ENCODE measurements around the gene MC5R.
"Not testable (repeated sequence)": the region's sequence is repeated elsewhere in the genome, so short reads cannot be mapped to it uniquely, and the experiment has no call there.

Gene MC5R

DNA sequence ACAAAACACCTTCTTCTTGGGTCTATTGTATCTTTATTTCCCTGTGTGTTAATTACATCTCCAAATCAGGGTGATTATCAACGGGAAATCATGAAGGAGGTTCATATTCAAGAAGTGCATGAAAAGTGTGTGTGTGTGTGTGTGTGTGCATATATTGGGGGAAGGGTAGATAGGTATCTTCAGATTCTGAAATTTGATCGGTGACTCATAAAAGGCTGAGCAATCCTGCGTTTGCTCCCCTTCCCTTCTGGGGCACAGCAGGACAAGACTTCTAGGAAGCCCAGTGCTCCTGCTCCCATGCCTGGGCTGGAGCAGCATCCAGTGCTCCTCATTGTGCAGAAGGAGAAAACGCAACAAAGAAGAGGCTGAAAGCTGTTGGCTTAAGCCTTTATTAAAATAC, 25.8 kb downstream of the MC5R start:
- no peak for DNase-seq

DNA sequence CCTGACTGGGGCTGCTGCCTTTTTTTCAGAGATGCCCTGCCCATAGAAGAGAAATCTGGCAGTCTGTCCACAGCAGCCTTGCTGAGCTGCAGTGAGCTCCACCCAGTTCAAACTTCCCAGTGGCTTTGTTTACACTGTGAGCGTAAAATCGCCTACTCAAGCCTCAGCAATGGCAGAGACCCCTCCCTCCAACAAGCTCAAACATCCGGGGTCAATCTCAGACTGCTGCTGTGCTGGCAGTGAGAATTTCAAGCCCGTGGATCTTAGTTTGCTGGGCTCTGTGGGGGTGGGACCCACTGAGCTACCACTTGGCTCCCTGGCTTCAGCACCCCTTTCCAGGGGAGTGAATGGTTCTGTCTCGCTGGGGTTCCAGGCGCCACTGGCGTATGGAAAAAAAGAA, 38.9 kb downstream of the MC5R start:
- not testable (repeated sequence) for DNase-seq

DNA sequence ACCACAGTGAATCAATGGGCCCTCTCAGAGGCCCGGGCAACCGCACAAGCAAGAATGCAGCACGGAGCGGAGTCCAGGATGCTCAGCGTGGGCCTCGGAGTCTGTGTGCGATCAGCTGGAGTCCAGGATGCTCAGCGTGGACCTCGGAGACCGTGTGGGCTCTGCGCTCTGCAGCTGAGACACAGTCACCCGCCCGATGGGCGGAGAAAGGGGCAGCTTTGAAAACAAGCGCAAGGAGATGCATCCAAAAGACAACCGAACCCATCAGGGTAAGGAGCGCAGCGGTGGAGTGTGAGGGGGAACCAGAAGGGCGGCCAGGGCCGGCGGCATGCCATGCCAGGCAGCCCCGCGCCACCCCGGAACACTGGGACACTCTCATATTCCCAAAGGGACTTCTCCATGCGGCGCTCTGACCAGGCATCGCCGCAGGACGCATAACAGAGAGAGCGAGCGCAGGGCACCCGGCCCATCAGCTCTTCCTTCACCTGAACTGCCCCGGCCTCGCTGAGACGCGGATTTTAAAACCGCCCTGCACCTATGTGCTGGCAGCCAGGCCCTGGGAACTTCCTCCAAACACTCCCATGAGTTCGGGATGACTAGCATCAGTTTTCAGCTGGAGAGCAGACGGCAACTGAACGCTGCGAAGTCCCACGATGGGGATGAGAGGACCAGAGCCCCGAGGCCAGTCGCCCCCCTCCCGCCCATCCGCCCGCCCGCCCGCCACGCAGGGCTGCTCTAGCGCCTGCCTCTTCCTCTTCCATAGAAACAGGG, 44.7 kb downstream of the MC5R start:
- DNase-seq, result no peak

DNA sequence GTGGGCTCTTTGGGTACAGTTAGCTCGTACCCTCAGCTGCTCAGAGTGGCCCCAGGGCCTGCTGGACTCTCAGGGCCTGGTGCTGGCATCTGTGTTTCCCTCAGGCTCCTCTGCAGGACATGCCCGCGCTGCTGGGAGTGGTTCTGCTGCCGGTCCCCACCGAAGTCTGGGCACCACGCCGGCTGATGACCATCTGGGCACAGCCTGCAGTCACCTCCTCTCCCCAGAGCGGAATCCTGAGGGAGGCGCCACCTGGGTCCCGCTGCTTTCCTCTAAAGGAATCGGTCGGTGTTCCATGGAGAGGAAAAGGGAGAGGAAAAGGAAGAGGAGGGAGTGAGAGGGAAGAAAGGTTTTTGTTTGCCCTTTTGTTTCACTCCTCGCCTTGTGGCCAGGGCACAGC, 47.8 kb downstream of the MC5R start:
- no peak for DNase-seq

DNA sequence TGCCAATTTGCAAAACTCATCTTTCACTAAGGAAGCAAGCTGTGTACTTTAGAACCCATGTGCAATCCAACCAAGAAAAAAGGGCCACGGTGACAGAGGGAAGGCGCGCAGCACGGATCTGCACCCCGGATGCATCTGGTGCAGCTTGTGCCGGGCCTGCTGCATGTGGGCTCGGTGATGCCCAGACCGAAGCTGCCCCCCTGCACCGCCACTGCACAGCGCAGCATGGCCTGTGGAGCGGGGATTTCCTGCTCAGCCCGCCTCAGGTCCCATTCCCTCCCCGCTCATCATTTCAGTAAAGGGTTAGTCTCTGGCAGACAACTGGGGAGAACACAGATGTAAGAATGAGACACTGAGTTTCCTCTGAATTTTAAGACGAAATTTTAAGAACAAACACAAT, 48.4 kb downstream of the MC5R start:
- DNase-seq, result no peak

DNA sequence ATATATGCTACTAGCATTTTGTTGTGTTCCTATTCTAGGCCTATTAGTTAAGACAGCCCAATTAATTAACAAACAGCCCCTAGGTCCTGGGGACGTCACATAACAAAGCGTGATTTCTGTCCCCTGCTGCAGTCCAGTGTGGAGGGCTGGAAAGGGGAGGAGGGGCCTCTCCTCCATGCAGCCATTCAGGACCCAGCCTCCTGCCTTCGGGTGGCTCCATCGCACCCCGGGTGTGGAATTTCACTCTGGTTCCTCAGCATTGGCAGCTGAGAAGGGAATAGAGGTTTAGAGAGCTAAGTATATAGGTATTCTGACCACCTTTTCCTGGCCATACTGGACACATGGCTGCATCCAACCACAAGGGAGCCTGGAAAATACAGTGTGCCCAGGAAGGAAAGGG, 49.0 kb downstream of the MC5R start:
- DNase-seq, result no peak

DNA sequence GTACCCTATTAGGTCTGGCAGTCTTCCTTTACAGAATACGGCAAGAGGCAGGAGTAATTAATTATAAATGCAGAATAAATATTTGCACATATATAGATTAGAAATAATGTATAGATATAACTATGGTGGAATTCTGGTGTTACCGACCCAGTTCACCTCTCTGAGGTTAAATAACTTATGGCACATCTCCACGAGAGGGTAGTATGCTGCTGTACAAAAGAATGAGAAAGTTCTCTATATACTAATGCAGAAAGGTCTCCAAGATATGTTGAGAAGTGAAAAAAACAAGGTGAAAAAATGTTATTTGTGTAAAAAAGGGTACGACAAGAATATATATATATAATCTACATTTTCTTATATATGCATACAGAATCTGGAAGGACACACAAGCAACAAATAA, 50.6 kb downstream of the MC5R start:
- DNase-seq, result no peak
